Inferior parietal cortex (tissue), 1 donor: Measurements from ENCODE around the gene AKAP9.
"Not testable (repeated sequence)": the region's sequence is repeated elsewhere in the genome, so short reads cannot be mapped to it uniquely, and the experiment has no call there.

Experiments
- DNase-seq: peaks from one replicate; pipeline ENCODE4 v3.0.0-alpha.2; 2016; ENCODE audit errors: extremely low spot score

AKAP9 gene

DNA sequence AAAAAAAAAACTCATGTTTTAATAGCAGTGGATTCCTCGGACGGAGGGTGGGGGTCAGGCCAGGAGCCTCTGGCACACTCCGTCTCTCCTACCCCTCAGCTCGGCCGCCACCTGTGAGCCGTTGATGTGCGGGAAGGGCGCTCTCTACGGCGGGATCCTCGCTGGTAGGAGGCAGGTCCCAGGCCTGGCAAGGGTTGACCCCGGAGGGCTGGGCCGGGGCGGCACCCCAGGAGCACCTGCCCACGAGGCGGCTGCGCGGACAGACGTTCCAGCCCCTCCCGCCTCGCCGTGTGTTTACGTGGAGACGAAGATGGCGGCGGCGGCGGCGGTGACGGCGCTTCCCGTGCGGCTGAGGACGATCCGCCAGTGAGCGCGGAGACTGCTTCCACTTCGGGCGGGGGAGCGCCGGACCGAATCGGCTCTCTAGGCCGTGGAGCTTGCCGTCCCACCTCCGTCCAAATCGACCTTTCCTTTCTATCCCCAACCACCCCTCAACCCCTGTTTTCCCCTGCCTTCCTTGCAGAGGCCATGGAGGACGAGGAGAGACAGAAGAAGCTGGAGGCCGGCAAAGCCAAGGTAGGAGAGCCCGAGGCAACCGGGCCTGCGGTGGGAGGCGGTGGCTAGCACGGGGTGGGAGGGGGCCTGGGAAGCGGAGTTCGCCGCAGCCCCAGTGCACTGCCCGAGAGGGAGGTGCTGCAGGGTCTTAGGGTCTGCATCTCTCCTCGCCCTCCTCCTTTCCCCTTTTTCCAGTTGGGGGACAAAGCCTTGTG is at the start of gene AKAP9:
Gene AKAP9 (plus strand): TSS at position 291 of the 770 bp plus-strand sequence. CDS start 238 bp downstream, at position 529.
- DNase-seq: peak; percentile 82

DNA sequence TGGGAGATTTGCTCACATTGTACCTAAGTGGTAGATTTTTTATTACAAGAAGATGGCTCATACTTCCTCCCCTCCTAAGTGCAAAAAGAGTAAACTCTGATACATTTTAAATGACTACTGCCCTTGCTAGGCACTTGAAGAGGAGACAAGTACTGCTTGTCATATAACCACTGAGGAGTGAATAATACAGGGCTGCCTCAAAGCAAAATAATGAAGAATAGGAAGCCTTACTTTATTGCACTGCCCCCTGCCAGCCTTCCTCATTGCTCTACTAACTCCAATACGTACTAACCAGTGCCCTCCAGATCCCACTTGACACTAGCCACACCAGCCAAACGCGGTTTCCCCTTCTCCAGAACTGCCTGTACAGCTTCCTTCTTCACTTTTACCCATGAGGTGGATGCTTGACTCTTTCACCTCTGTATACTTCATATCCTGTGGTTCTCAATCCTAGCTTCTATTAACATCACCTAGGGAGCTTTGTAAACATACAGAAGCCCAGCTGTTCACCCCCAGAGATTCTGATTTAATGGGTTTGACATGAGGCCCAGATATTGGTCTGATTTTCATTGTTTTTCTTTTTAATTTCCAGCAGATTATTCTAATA is 48.5 kb upstream of the AKAP9 start:
- no peak for DNase-seq

DNA sequence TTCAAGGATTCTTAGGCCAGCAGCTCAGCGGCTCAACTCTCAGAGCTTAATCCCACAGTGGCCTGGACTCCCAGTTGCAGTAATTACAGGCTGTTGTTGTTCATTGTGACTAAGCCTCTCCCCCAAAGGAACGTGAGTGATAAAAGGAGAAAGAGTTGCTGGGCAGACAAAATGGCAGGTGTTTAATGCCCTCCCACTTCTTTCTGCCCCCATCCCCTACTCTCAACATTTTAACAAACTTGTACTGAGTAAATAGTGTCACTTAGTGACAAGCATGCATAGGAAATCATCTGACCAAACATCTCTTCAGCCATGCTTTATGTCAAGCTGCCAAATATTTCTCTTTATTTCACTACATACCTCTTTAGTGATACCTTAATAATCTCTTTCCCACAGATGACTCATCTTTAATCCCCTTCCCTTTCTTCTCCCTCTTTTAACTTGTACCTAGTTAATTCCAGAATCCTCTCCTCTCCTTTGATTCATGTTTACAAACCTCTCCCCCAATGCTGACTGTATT is 47.8 kb upstream of the AKAP9 start:
- no peak for DNase-seq

DNA sequence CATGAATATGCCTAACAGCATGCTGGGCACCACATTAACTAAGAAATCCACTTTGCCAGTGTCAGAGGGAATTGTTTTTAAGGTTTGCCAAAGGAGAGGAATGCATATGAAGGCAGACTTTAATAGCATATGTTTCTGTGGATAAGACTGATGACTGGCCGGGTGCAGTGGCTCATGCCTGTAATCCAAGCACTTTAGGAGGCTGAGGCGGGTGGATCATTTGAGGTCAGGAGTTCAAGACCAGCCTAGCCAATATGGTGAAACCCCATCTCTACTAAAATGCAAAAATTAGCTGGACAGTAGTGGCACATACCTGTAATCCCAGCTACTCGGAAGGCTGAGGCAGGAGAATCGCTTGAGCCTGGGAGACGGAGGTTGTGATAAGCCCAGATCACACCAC is 47.0 kb upstream of the AKAP9 start:
- DNase-seq: not testable (repeated sequence)

DNA sequence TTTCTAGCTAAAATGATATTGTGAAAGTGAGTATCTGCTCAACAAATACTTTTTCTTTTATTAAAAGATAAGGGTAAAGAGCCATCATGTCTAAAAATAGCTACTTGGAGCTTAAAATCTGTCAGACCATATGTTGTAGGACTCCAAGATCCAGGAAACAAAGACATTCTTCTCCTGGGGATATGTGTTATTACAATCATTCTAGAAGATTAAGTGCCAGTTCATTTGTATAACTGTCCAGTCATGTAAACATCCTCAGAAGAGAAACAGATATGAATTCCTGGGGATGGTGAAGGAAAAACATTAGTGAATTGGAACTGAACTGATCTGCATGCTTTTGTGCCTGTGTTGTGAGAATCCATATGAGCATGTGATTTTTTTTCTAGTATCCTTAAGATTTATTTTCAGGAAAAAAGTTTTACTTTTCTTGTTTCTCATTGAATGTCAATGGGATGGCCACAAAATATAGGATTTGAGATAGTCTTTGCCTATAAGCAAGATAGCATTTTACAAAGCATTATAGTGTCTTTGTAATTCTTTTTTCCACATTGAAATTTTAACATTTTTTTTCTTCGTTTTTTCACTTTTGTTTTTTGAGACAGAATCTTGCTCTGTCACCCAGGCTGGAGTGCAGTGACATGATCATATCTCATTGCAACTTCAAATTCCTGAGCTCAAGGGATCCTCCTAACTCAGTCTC is 45.7 kb upstream of the AKAP9 start:
- no peak for DNase-seq

DNA sequence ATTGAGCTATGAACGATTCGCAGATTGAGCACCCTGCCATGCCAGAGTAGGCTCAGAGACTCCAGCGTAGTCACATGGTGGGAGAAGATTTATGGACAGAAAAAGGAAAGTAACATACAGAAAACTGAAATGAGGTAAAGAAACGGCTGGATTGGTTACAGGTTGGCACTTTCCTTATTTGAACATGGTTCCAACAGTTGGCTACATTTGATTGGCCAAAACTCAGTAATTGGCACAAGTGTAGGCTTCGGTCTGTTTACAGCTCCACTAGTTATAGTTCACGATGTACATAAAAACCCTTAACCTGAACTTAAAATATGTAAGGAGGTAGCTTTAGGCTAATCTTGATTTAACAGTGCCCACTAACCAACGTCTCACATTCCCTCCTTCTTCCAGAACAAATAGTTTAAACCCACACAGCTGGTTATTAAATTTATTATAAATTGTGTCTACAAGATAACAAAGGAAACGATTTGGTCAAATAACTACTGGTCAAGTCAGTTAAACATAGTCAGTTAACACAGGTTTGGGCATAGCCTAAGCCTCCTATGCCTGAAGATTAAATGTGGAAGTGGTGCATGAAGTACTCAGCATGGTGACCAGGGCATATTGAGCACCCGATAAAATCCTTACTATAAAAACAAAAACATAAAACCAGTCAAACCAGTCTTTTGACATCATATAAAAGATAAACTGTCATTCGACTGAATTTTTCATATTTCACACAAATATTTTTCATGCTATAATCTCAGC is 42.2 kb upstream of the AKAP9 start:
- no peak for DNase-seq

DNA sequence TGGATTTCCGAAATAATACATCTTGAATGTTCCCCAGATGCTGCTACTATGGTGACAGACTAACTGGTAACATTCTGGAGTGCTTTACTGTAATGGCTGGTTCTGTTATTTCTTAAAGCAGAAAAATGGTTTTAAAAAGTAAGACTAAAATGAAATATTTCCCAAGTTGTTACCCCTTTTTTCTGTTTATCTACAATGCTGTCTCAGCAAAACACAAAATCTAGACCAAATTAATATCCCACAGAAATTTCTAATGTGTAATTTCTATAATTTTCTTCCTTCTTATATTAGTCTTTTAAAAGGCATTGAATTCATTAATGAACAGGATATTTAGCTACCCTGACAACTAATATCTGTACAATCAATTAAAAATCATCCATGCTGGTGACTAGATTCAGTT is 41.1 kb upstream of the AKAP9 start:
- DNase-seq: no peak

DNA sequence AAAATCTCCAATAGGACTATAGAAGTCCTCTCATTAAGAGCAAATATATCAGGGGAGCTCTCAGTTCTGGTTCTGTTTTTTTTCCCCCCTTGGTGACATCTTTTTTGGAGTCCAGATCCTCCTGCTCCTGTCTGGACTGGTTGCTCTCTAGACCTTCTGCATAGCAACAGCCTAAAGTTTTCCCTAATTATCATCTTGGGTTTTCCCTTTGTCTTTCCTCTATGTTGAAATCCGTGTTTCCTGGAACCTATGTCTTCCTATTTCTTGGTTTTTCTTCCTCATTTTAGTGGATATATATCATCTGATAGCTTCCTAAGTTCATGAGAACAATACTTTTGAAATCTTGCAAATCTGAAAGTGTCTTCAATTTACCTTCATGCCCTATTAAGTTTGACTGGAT is 30.5 kb upstream of the AKAP9 start:
- DNase-seq: no peak

DNA sequence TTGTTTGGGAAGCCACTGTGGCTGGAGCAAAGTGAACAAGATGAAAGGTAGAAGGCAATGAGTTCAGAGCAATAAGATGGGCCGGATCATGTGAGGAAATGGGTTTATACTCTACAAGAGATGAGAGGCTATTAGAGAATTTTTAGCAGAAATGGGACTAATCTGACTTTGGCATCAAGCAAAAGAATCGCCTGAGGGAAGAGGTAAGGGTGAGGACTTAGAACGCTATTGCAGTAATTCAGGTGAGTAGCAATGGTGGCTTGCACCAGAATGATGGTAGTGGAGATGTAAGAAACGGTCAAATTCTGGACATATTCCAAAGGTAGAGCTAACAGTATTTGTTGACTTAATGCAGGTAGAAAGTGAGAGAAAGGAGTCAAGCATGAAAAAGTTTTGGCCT is 29.5 kb upstream of the AKAP9 start:
- DNase-seq: no peak

DNA sequence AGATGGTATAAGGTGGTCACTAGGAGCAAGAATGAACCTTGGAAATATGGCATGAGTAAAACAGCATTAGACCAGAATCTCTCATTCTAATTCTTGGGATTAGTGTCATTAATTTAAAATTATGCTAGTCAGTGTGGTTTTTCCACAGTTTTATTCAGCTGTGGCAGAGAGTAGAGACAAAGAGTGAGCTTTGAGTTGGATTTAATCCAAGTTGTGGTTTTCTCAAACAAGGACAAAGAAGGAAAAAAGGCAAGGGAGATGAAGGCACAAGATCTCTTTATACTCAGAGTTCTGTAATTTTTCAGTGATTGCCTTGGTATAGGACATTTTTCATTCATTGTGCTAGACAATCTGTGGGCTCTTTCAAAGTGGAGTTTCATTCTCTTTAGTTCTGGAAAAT is 28.2 kb upstream of the AKAP9 start:
- no peak for DNase-seq

DNA sequence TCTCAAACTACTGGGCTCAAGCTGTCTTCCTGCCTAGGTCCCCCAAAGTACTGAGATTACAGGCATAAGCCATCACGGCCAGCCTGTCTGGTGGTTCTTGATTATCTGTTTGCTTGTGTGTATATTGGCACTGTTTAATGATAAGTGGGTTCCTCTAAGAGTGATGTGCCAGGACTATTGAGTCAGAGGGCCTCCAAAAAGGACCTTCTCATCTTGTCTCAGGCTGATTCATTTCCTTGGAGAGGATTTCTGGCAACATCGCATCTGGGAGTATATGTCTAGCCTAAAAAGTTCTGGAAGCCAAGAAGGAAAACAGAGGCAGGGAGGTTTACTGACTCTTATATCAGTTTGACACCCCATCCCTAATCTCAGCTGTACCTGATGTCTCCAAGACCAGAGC is 27.1 kb upstream of the AKAP9 start:
- no peak for DNase-seq

DNA sequence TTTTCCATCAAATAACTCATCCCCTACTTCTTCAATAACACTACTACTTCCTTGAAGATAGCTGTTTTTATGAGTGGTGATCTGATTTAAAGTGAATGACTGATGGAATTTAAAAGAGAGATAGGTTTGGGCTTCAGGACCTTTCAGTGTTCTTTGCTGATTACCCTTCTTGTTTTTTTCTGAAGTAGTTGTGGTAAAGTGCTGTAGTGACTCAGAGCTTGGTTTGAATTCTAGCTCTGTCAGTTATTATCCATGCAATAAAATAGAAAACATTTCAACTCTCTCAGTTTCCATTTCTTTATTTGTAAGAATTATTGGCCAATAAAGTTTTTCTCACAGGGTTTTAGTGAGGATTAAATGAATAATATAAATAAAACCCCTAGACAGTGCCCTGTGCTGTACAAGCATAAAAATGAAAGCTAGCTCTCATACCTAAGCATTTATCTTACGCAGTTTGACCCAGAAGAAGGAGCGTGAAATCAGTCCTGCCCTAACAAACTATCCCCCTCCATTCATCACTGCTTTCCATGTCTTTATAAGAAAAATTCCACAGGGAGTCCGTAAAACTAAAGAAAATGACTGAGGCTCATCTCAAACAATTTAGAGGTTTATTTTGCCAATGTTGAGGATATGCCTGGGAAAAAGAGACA is 25.1 kb upstream of the AKAP9 start:
- no peak for DNase-seq

DNA sequence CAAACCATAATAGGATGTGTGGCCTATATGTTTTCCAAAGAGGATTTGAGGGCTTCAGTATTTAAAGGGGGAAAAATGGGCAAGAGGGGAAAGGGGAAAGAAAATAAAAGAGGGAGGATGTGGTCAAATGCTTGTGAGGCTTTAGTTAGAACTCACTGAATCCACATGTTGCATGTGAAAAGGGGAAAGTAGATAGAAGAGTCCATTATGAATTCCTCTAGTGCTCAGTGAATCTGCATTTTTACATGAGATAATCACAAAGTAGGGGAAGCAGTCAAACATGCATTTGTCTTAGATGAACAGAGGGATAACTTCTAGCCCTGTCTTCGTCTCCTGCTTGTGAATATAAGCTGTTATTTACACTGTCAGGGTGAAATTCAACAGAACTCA is 24.6 kb upstream of the AKAP9 start:
- DNase-seq: no peak

DNA sequence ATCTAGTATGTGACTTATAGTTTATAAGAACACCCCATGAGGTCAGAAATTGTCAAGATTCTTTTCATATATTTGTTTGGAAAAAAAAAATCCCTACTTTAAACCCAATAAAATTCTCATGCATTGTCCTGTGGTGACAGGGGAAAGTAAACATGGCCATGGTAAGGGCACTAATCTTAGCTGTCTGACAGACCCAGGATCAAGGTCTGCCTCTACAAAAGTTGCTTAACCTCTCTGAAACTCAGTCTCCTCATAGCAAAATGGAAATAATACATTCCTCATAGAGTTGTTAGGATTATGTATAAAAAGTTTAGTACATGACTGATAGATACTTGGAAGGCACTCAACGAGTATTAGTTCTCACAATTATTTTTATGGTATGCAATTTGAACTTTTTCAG is 22.3 kb upstream of the AKAP9 start:
- no peak for DNase-seq

DNA sequence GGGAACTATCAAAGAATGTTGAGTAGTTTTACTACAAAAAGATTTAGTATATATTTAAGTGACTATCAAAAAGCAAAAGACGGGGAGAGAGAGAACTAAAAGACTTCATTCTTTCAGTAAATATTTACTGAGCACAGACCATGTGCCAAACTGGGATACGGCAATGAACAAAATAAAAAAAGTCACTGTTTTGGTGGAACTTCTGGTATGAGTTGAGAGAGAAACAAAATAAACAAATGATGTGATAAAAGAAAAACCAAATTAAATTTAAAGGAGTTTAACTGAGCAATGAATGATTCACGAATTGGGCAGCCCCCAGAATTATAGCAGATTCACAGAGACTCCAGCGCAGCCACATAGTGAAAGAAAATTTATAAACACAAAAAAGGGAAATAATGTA is 17.8 kb upstream of the AKAP9 start:
- no peak for DNase-seq

DNA sequence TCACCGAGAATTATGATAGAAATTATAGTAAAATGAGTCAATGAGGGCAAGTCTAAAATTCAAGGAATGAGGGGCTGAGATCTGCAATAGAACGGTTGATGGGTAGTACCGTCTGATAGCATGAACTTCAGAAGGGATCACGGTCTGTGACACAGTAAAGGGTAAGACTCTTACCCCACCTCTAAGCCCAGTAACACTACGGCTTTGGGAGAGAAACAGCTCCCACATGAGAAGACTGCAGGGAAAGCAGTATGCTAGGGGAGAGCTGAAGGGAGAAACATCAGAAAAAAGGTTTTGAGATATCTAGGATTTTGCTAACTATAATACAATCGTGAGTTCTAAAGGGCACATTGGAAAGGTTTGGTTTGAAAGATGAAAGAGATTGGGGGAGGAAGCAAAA is 12.8 kb upstream of the AKAP9 start:
- DNase-seq: no peak

DNA sequence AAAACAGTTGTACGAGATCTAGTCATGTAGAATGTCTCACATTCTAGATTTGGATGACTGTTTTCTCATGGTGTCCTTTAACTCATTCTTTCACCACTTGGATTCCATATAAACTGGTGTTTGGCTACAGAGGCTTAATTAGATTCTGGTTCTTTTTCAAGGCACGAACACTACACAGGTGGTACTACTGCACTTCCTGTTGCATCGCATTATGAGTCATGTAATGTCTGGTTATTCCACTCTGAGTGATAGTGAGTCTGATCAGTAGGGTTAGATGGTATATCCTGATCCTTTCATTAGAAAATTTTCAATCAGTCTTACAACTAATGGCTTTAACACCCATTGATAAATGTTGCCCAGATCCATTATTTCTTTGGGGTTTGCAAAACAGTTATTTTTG is 11.2 kb upstream of the AKAP9 start:
- DNase-seq: no peak

DNA sequence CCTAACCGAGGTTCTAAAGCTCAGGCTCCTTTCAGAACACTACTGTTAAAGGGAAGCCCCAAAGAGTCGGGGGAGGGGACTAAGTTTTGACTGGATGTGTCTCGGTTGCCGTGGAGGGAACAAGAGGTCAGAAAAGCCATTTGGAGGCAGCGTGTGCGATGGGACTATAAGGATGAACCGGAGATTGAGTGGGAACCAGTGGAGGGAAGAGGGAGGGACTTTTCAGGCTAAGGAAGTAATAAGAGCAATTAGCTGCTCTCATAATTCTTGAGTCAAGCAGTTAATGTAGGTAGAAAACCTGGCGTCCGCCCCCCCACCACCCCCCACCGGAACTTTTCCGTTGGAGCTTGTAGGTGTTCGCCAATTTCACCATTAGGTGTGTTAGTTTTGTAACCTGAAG is 491 bp upstream of the AKAP9 start:
- DNase-seq: peak; percentile 43

DNA sequence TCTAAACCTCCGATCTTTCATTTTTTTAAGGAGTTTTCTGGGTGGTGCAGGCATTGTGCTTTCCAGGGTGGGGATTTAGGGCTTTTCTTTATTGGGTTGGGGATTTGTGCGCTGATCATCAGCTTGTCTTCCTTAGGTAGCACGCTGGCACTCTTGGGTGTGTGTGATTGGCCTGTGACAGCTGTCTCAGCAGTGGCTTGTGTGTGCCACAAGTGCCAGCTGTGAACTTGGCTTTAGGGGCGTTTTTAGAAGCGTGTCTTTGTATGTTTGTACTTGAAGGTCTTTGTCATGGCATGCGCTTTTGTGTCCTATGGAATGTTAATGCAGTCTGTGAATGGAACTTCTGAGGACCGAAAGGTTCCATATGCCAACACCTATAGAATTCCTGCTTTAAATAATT is 788 bp downstream of the AKAP9 start:
- peak; percentile 51 for DNase-seq

DNA sequence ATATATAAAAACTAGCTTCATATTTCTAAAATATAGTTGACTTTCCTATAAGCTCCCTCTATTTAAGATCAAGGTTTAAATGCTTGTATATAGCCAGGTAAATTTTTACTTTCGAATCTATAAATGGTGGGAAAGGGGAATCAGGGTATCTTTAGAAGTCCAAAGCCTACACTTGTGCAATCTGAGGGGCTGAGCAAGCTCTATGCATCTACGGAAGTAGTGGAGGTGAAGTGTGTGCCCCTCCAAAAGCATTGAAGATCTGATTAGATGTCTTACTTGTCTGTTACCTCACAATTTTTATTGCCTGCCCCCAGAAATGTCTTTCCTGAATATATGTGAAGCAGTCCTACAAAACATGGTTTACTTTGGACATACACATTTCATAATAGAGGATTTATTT is 1.6 kb downstream of the AKAP9 start:
- peak; percentile 18 for DNase-seq

DNA sequence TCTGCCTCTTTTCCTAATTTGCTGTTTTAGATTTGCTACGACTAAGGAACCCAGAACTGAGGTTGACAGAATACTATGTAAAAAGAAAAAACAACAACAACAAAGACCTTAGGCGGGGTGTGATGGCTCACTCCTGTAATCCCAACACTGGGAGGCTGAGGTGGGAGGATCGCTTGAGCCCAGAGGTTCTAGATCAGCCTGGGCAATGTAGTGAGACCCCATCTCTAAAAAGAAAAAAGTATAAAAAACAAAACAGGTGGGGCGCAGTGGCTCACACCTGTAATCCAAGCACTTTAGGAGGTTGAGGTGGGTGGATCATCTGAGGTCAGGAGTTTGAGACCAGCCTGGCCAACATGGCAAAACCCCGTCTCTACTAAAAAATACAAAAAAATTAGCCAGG is 4.3 kb downstream of the AKAP9 start:
- not testable (repeated sequence) for DNase-seq

DNA sequence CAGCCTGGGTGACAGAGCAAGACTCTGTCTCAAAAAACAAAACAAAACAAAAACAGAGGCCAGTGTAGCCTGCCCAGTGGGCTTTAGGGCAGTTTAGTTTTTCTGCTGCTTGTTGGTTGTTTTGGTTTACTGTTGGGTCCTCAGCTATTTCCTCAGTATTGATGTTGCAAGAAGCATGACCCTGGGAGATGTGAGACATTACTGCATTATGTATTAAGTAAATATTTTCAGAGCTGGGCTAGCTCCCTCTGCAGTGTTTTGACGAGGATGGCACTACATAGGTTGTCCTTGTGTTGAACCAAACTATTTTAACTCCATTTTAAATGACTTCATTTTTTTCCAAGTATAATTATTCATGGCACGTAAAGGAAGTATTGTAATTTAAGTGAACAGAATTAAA is 4.8 kb downstream of the AKAP9 start:
- no peak for DNase-seq
